Activated CD8-positive, alpha-beta T cell treated with anti-CD3 and anti-CD28 coated beads for 36 hours (primary cell): ENCODE data around the gene DPPA5. TPM values are rescaled to one million over a fixed set of nuclear protein-coding genes. Genes with fewer than 3 reads are reported as not detected.
"Not testable (repeated sequence)": the region's sequence is repeated elsewhere in the genome, so short reads cannot be mapped to it uniquely, and the experiment has no call there.

Source experiments
- ATAC-seq: fragments of 200-7000 bp; cut with Tn5 transposase; one replicate; pipeline ENCODE4 v1.10.0; 2021; ENCODE audit warnings: mild to moderate bottlenecking, moderate library complexity
- CTCF ChIA-PET: fragments of 350-600 bp; sonication (Branson Sonifier 250); formaldehyde crosslinking; loops from one replicate; lab custom pipeline; 2021; ENCODE audit warnings: antibody characterized with exemption; lab: Charles Lee
- POLR2A ChIA-PET: fragments of 350-600 bp; sonication (Branson Sonifier 250); formaldehyde crosslinking; loops from one replicate; lab custom pipeline; 2021; ENCODE audit warnings: antibody characterized with exemption; lab: Charles Lee
- DNase-seq: peaks from one replicate; pipeline ENCODE4 v3.0.0-alpha.2; 2020
- H3K27ac Mint-ChIP-seq: one replicate; pipeline ENCODE4 v1.8.0; 2021; ENCODE audit warnings: mild to moderate bottlenecking, mixed read lengths
- H3K27me3 Mint-ChIP-seq: one replicate; pipeline ENCODE4 v1.8.0; 2021; ENCODE audit warnings: mixed read lengths
- H3K36me3 Mint-ChIP-seq: one replicate; pipeline ENCODE4 v1.8.0; 2021; ENCODE audit warnings: low read depth, mixed read lengths
- H3K4me1 Mint-ChIP-seq: one replicate; pipeline ENCODE4 v1.8.0; 2021; ENCODE audit warnings: low read depth, mixed read lengths
- H3K4me3 Mint-ChIP-seq: one replicate; pipeline ENCODE4 v1.8.0; 2021; ENCODE audit warnings: mild to moderate bottlenecking, moderate library complexity, mixed read lengths
- H3K9me3 Mint-ChIP-seq: one replicate; pipeline ENCODE4 v1.8.0; 2021; ENCODE audit warnings: mixed read lengths
- intact Hi-C: fragments of 100-400 bp; cut with micrococcal nuclease; formaldehyde crosslinking; loops from one replicate; pipeline ENCODE4 v1.10.0; 2022
- total RNA-seq, 2 experiments: library from RNA; stranded (reverse); gene quantifications; one replicate each; pipeline ENCODE4 v1.2.3, GENCODE V29; 2021
- TF ChIP-seq, protein P1 (sequence below): fragments of 200-600 bp; IDR thresholded peaks from one replicate; pipeline ENCODE4 v1.8.0; 2022; ENCODE audit warnings: antibody characterized with exemption, mild to moderate bottlenecking

The DPPA5 gene
- total RNA-seq, 2 experiments from 2014 or later: not detected

DNA sequence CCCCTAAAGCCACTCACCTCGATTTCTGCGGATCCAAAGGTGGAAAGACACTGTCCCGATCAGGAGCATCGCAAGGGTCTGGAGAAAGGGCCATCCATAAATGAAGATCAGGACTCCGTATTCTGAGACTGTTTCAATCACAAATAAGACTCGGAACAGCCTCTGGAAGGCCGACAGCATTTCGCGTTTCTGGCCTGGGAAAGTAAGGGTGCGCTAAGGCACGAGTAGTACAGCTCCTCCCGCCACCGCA, 44.6 kb downstream of the DPPA5 start:
- Mint-ChIP-seq H3K9me3 (peaks cover 3% of the 10 kb centered on the region), H3K4me3 (peak overlapping the region; percentile 85), H3K27ac (peak overlapping the region; percentile 83), H3K4me1 (peaks cover 19% of the 10 kb centered on the region), H3K36me3 (no peaks in the 10 kb centered on the region), H3K27me3 (peaks cover 32% of the 10 kb centered on the region)
- intact Hi-C loops: no loop called here
- ATAC-seq (no peak), DNase-seq (no peak)
- CTCF ChIA-PET: interaction anchor here (0.8 to 1.2 kb wide), 5 partner anchors 11 to 343 kb away, joined by 3 to 4 read pairs (median 3); no protein-coding TSS in a partner anchor
- TF ChIP-seq, protein P1, sequence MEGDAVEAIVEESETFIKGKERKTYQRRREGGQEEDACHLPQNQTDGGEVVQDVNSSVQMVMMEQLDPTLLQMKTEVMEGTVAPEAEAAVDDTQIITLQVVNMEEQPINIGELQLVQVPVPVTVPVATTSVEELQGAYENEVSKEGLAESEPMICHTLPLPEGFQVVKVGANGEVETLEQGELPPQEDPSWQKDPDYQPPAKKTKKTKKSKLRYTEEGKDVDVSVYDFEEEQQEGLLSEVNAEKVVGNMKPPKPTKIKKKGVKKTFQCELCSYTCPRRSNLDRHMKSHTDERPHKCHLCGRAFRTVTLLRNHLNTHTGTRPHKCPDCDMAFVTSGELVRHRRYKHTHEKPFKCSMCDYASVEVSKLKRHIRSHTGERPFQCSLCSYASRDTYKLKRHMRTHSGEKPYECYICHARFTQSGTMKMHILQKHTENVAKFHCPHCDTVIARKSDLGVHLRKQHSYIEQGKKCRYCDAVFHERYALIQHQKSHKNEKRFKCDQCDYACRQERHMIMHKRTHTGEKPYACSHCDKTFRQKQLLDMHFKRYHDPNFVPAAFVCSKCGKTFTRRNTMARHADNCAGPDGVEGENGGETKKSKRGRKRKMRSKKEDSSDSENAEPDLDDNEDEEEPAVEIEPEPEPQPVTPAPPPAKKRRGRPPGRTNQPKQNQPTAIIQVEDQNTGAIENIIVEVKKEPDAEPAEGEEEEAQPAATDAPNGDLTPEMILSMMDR: no peak
- POLR2A ChIA-PET: no interaction called here

DNA sequence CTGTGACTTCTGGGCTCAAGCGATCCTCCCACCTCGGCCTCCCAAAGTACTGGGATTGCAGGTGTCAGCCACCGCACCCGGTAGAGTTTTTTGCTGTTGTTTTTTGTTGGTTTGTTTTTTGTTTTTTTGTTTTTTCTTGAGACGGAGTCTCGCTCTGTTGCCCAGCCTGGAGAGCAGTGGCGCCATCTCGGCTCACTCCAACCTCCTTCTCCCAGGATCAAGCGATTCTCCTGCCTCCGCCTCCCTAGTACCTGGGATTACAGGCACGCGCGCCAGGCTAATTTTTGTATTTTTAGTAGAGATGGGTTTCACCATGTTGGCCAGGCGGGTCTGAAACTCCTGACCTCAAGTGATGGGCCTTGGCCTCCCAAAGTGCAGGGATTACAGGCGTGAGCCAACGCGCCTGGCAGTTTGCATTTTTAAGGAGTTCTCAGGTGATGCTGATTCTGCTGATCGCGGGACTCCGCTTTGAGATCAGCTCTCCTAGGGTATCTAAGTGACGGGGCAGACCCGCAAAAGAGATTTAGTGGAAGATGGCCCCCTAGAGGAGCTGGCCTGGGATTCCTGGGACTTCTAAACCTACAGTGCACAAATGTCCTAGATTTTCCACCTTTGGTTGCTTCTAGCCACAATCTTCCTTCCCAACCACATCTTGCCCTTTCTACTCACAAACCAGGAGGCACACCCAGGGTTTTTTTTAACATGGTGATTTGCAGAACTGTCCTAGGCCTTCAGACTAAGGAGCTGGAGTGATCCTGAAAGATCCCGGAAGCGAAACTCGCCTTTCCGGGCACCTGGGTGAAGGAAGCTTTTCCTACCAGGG, 45.2 kb downstream of the DPPA5 start:
- peaks cover 3% of the 10 kb centered on the region for H3K9me3 Mint-ChIP-seq
- TF ChIP-seq, protein P1: no peak
- H3K27ac Mint-ChIP-seq: peak overlapping the region; percentile 83
- ATAC-seq (no peak), DNase-seq (no peak)
- CTCF ChIA-PET: interaction anchor here (0.8 to 1.2 kb wide), 6 partner anchors 10 to 344 kb away, joined by 3 to 4 read pairs (median 3); no protein-coding TSS in a partner anchor
- intact Hi-C loops: no loop called here
- POLR2A ChIA-PET: no interaction called here
- peaks cover 28% of the 10 kb centered on the region for H3K27me3 Mint-ChIP-seq
- H3K4me1 Mint-ChIP-seq: peaks cover 18% of the 10 kb centered on the region
- no peaks in the 10 kb centered on the region for H3K36me3 Mint-ChIP-seq
- H3K4me3 Mint-ChIP-seq: peak overlapping the region; percentile 85

DNA sequence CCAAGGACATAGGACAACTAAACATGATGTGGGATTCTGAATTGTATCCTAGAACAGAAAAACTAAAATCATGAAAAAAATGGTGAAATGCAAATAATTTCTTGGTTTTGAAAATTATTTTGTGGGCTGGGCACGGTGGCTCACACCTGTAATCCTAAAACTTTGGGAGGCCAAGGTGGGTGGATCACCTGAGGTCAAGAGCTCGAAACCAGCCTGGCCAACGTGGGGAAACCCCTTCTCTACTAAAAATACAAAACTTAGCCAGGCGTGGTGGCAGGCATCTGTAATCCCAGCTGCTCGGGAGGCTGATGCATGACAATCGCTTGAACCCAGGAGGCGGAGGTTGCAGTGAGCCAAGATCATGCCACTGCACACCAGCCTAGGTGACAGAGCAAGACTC, 50.3 kb downstream of the DPPA5 start:
- H3K9me3 Mint-ChIP-seq, CTCF ChIA-PET, H3K4me1 Mint-ChIP-seq, H3K36me3 Mint-ChIP-seq, H3K27ac Mint-ChIP-seq, intact Hi-C loops, POLR2A ChIA-PET, DNase-seq, H3K4me3 Mint-ChIP-seq, ATAC-seq, H3K27me3 Mint-ChIP-seq: not testable (repeated sequence)

Other genes starting within 250 kb of the DPPA5 start
- gene KHDC1L, start 128.8 kb downstream of the DPPA5 start, total RNA-seq: not detected
- 1 to 10 TPM; 3.5 TPM for gene KHDC1, start 91.1 kb downstream of the DPPA5 start, total RNA-seq
- not detected for gene KHDC3L, start 8.4 kb upstream of the DPPA5 start, total RNA-seq
- gene OOEP, start 15.6 kb upstream of the DPPA5 start, total RNA-seq: not detected
- under 1 TPM; 0.16 to 0.31 TPM for gene DDX43, start 40.6 kb upstream of the DPPA5 start, total RNA-seq
- 10 to 100 TPM; 21.1 to 23.2 TPM for gene CGAS, start 98.0 kb upstream of the DPPA5 start, total RNA-seq
- 10 to 100 TPM; 42.1 to 43.2 TPM for gene MTO1, start 107.5 kb upstream of the DPPA5 start, total RNA-seq
- gene EEF1A1, start 166.8 kb upstream of the DPPA5 start, total RNA-seq: over 10,000 TPM; 15,479 to 15,634 TPM